ENCODE measurements around the gene ZNF134. TPM values are rescaled to one million over a fixed set of nuclear protein-coding genes. Genes with fewer than 3 reads are reported as not detected.

Gene ZNF134
- total RNA-seq, 2 experiments from 2014 or later: 24.6 to 25.7 TPM

DNA sequence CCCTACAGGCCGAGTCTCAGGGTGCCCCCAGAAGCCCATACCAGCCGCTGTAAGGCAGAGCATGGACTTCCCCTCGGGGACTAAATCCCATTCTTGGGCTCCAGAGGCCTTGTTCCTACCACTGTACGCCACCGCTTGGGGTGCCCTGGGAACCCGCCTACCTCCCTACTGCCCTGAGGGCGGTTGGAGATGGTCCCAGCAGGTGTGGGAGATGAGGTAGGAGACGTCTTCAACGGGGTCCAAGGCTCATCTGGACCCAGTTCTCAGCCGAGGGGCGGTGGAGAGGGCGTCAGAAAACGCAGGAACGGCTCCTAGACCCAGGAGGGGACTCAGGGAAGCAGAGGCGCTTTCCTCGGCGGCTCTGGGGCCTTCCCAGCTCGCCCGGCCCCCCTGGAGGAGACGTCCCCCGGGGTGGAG is 30.9 kb upstream of the ZNF134 start:
- no peak overlapping the region for H3K27ac Mint-ChIP-seq
- Histone ChIP-seq H3K4me1 (ENCODE audit: insufficient read depth, low read length) (peaks cover 34% of the 10 kb centered on the region), H3K27ac (ENCODE audit: low read depth in 1 of 2, low read length in 2 of 2) (no peak overlapping the region), H3K27me3 (ENCODE audit: control insufficient read depth in 1 of 2, insufficient read depth in 2 of 2, low read length in 2 of 2) (no peaks in the 10 kb centered on the region), H3K36me3 (ENCODE audit: insufficient read depth, low read length) (peaks cover 10% of the 10 kb centered on the region), H3K4me3 (ENCODE audit: low read length) (peak overlapping the region; percentile 83), H3K9me3 (ENCODE audit: control insufficient read depth in 1 of 2, insufficient read depth in 1 of 2, low read length in 2 of 2) (peaks cover 35 to 55% of the 10 kb centered on the region in 2 experiments)
- peaks cover 70% of the 10 kb centered on the region for H3K36me3 Mint-ChIP-seq (ENCODE audit: low read depth)
- DNase-seq (no peak), ATAC-seq (ENCODE audit: poor library complexity) (no peak)
- ChIA-PET CTCF (interaction anchor here (2.1 kb wide), 1 partner anchor 106 kb away, joined by 6 read pairs; the partner anchor contains the start of gene ZNF772), POLR2A (interaction anchor here (0.9 to 1.7 kb wide), 4 partner anchors 16 to 106 kb away, joined by 4 to 5 read pairs (median 4); partner anchors contain the start of genes ZNF134, ZNF530 and ZNF772)
- peaks cover 31% of the 10 kb centered on the region for H3K9me3 Mint-ChIP-seq
- H3K27me3 Mint-ChIP-seq: no peaks in the 10 kb centered on the region
- TF ChIP-seq, protein P1, sequence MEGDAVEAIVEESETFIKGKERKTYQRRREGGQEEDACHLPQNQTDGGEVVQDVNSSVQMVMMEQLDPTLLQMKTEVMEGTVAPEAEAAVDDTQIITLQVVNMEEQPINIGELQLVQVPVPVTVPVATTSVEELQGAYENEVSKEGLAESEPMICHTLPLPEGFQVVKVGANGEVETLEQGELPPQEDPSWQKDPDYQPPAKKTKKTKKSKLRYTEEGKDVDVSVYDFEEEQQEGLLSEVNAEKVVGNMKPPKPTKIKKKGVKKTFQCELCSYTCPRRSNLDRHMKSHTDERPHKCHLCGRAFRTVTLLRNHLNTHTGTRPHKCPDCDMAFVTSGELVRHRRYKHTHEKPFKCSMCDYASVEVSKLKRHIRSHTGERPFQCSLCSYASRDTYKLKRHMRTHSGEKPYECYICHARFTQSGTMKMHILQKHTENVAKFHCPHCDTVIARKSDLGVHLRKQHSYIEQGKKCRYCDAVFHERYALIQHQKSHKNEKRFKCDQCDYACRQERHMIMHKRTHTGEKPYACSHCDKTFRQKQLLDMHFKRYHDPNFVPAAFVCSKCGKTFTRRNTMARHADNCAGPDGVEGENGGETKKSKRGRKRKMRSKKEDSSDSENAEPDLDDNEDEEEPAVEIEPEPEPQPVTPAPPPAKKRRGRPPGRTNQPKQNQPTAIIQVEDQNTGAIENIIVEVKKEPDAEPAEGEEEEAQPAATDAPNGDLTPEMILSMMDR (IDR thresholded peaks at IDR 0.05): no peak
- H3K4me1 Mint-ChIP-seq (ENCODE audit: low read depth): peaks cover 27% of the 10 kb centered on the region
- H3K4me3 Mint-ChIP-seq: no peak overlapping the region
- intact Hi-C loops (cut with DNase I, micrococcal nuclease): loop anchor here in 1 of 2 experiments (5.0 to 10.0 kb wide), 2 partner anchors 144 to 572 kb away; partner anchors contain the start of genes ZNF329 and ZNF671

DNA sequence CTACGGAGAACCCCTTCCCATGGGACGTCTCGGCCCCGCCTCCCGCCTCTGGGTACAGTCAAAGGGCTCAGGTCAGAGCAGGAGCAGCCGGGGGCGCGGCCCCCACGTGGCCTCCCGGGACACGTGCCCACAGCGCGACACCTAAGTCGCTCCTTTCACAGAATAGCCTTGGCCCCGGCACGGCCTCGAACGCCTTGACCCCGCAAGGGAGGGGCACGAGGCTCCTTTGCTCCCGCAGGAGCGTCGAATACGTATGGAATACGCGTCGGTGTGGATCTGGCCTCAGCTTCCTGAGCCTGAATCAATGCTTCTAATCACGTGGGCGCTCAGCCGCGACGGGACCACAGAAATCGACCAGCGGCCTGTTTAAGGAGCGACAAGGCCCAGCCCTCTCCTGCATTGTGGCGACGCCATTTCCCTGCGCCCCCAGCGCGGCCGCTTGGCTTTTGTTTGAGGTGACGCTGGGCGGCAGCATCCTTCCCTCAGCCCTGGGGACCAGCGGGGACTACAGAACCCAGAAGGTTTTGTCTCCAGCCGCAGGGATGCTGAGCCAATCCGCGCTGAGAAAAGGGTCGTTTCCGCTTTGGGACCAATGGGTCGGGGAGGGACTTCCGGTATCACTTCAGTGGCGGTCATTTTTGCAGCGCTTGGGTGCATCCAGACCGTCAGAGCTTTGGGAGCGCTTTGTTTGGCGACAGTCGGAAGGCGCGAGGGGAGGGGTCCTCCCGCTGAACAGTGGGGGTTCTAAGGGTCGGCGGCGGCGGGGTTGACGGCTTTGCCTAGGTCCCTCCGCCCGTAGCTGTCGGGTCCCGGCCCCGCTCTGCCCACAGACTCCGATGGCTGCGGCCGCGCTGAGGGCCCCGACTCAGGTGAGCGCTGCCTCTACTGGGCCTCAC is 30.3 kb upstream of the ZNF134 start, which contains the start of gene ZIK1:
ZIK1 (plus strand) TSS at position 625 of the 896 bp plus-strand sequence; CDS start at position 837, 212 bp downstream.
- Histone ChIP-seq H3K27ac (ENCODE audit: low read depth in 1 of 2, low read length in 2 of 2) (peak within 1 kb of the TSS; percentile 26 to 38), H3K4me3 (ENCODE audit: low read length) (peak within 1 kb of the TSS; percentile 83), H3K9me3 (ENCODE audit: control insufficient read depth in 1 of 2, insufficient read depth in 1 of 2, low read length in 2 of 2) (peaks cover 41 to 61% of the 10 kb centered on the region in 2 experiments), H3K36me3 (ENCODE audit: insufficient read depth, low read length) (peaks cover 16% of the 10 kb centered on the region), H3K27me3 (ENCODE audit: control insufficient read depth in 1 of 2, insufficient read depth in 2 of 2, low read length in 2 of 2) (no peaks in the 10 kb centered on the region), H3K4me1 (ENCODE audit: insufficient read depth, low read length) (peaks cover 29% of the 10 kb centered on the region)
- Mint-ChIP-seq H3K27ac (peak within 1 kb of the TSS; percentile 61), H3K9me3 (peaks cover 32% of the 10 kb centered on the region), H3K36me3 (ENCODE audit: low read depth) (peaks cover 70% of the 10 kb centered on the region), H3K27me3 (no peaks in the 10 kb centered on the region), H3K4me3 (peak within 1 kb of the TSS; percentile 92), H3K4me1 (ENCODE audit: low read depth) (peaks cover 23% of the 10 kb centered on the region)
- TF ChIP-seq, protein P1 (IDR thresholded peaks at IDR 0.05): no peak
- POLR2A ChIA-PET: interaction anchor here (0.9 to 1.7 kb wide), 6 partner anchors 16 to 107 kb away, joined by 4 to 5 read pairs (median 4); partner anchors contain the start of genes ZNF134, ZNF211, ZNF530 and ZNF772
- DNase-seq (peak; percentile 76 to 96 (median 84)), ATAC-seq (ENCODE audit: poor library complexity) (peak; percentile 87)
- intact Hi-C loops (cut with DNase I, micrococcal nuclease): loop anchor here in 1 of 2 experiments (2.0 to 10.0 kb wide), 3 partner anchors 15 to 571 kb away; partner anchors contain the start of genes ZNF329, ZNF530 and ZNF671
- CTCF ChIA-PET: interaction anchor here (2.1 kb wide), 1 partner anchor 106 kb away, joined by 6 read pairs; the partner anchor contains the start of gene ZNF772

DNA sequence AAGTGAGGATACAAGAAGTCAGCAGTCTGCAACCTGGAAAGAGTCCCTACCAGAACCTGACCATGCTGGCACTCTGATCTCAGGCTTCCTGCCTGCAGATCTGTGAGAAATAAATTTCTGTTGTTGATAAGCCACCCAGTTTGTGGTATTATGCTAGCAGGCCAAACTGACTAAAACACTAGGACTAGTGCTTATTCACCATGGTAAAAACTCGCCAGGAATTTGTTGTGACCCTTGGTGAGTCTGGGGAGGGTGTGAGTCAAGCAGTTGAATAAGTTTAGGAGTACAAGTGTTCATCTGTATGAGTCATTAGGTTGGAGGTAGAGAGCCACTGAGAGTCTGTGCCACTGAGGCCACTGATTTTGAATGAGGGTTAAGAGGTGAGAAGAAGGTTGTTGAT is 26.5 kb upstream of the ZNF134 start:
- POLR2A ChIA-PET: no interaction called here
- H3K4me3 ChIP-seq (ENCODE audit: low read length): no peak overlapping the region
- ATAC-seq (ENCODE audit: poor library complexity) (no peak), DNase-seq (no peak)
- no peaks in the 10 kb centered on the region for H3K27me3 ChIP-seq (ENCODE audit: control insufficient read depth in 1 of 2, insufficient read depth in 2 of 2, low read length in 2 of 2)
- TF ChIP-seq, protein P1 (IDR thresholded peaks at IDR 0.05): no peak
- CTCF ChIA-PET: no interaction called here
- Mint-ChIP-seq H3K4me1 (ENCODE audit: low read depth) (peaks cover 19% of the 10 kb centered on the region), H3K9me3 (peaks cover 32% of the 10 kb centered on the region), H3K27ac (no peak overlapping the region), H3K4me3 (no peak overlapping the region), H3K36me3 (ENCODE audit: low read depth) (peaks cover 89% of the 10 kb centered on the region), H3K27me3 (no peaks in the 10 kb centered on the region)
- intact Hi-C loops (cut with DNase I, micrococcal nuclease): loop anchor here in 1 of 2 experiments (10.0 kb wide), 1 partner anchor 567 kb away; the partner anchor contains the start of gene ZNF329
- peaks cover 60 to 79% of the 10 kb centered on the region in 2 experiments for H3K9me3 ChIP-seq (ENCODE audit: control insufficient read depth in 1 of 2, insufficient read depth in 1 of 2, low read length in 2 of 2)
- H3K36me3 ChIP-seq (ENCODE audit: insufficient read depth, low read length): peaks cover 32% of the 10 kb centered on the region
- H3K27ac ChIP-seq (ENCODE audit: low read depth in 1 of 2, low read length in 2 of 2): no peak overlapping the region
- H3K4me1 ChIP-seq (ENCODE audit: insufficient read depth, low read length): peaks cover 22% of the 10 kb centered on the region
